A673 (cell line): ENCODE results near the gene ADGRG1. TPM values are rescaled to one million over a fixed set of nuclear protein-coding genes. Genes with fewer than 3 reads are reported as not detected.

Experiments used
- BruUV-seq: library from RNA; stranded (reverse); fragments of 400-500 nt; replicated peaks from 2 replicates; lab custom pipeline; 2021; lab: Mats Ljungman, UMichigan
- CTCF ChIA-PET: fragments of 300-600 bp; sonication (Branson Sonifier 250); formaldehyde crosslinking; loops from one replicate; lab custom pipeline; 2022; ENCODE audit warnings: antibody characterized with exemption; lab: Charles Lee
- POLR2A ChIA-PET: fragments of 300-600 bp; sonication (Branson Sonifier 250); formaldehyde crosslinking; loops from one replicate; lab custom pipeline; 2022; ENCODE audit warnings: antibody characterized with exemption; ENCODE audit not compliant: low non-redundant PET; lab: Charles Lee
- DNase-seq: peaks from one replicate; pipeline ENCODE4 v3.0.0-alpha.2; 2015; ENCODE audit warnings: low spot score
- H3K27ac ChIP-seq: fragments of 200-600 bp; sonication (generic); 2 replicates; pipeline ENCODE4 v1.5.1; 2016; ENCODE audit warnings: mixed run types, low read depth, mild to moderate bottlenecking, mixed read lengths, antibody characterized with exemption, low read length; ENCODE audit not compliant: poor library complexity, severe bottlenecking
- H3K27me3 ChIP-seq: fragments of 200-600 bp; sonication (generic); replicated peaks from 2 replicates; pipeline ENCODE4 v1.6.1; 2017; ENCODE audit warnings: mixed run types, low read depth, mild to moderate bottlenecking, mixed read lengths, antibody characterized with exemption, low read length; ENCODE audit not compliant: insufficient read depth, poor library complexity
- H3K36me3 ChIP-seq: fragments of 200-600 bp; sonication (generic); 2 replicates; pipeline ENCODE4 v1.6.1; 2016; ENCODE audit warnings: mixed run types, mild to moderate bottlenecking, mixed read lengths, antibody characterized with exemption, low read length; ENCODE audit not compliant: insufficient read depth, poor library complexity, severe bottlenecking
- H3K4me1 ChIP-seq: fragments of 200-600 bp; sonication (generic); 2 replicates; pipeline ENCODE4 v1.6.1; 2017; ENCODE audit warnings: mixed run types, mild to moderate bottlenecking, mixed read lengths, antibody characterized with exemption, low read length; ENCODE audit not compliant: insufficient read depth, poor library complexity, severe bottlenecking
- H3K4me3 ChIP-seq: fragments of 200-600 bp; sonication (generic); 2 replicates; pipeline ENCODE4 v1.5.1; 2016; ENCODE audit warnings: low read depth, mixed run types, mild to moderate bottlenecking, mixed read lengths, low read length; ENCODE audit not compliant: poor library complexity, severe bottlenecking
- H3K9me3 ChIP-seq: fragments of 200-600 bp; sonication (generic); 2 replicates; pipeline ENCODE4 v1.6.1; 2016; ENCODE audit warnings: mixed run types, low read depth, mild to moderate bottlenecking, mixed read lengths, antibody characterized with exemption, low read length; ENCODE audit not compliant: poor library complexity, severe bottlenecking
- CTCF ChIP-seq: fragments of 300-800, 200-600 bp; sonication (generic); conservative IDR thresholded peaks from 2 replicates; pipeline ENCODE4 v1.5.1; 2017; ENCODE audit warnings: low read depth, mild to moderate bottlenecking, antibody characterized with exemption, low read length, moderate library complexity, mixed read lengths
- EZH2 ChIP-seq: fragments of 200-600 bp; sonication (generic); IDR thresholded peaks from 2 replicates; pipeline ENCODE4 v1.6.1; 2017; ENCODE audit warnings: borderline replicate concordance, low read depth, mild to moderate bottlenecking, mixed read lengths, antibody characterized with exemption, low read length; ENCODE audit not compliant: poor library complexity, severe bottlenecking
- intact Hi-C: fragments of 100-400 bp; cut with micrococcal nuclease; formaldehyde crosslinking; loops from one replicate; pipeline ENCODE4 v1.10.0; 2022; ENCODE audit not compliant: unreplicated experiment
- total RNA-seq: library from RNA; stranded (reverse); gene quantifications from 2 replicates; pipeline ENCODE4 v1.2.3, GENCODE V29; 2021

Gene ADGRG1
- total RNA-seq, 1 experiment from 2014 or later, result 0.75 TPM

- no peak overlapping the region for H3K27ac ChIP-seq
- TF ChIP-seq EZH2, result no peak
- no peak for TF ChIP-seq CTCF
- intact Hi-C loops, result no loop called here
- H3K4me1 ChIP-seq, result no peaks in the 10 kb centered on the region
- H3K9me3 ChIP-seq, result no peaks in the 10 kb centered on the region
- no peak overlapping the region for H3K4me3 ChIP-seq
- CTCF ChIA-PET, result no interaction called here
- POLR2A ChIA-PET, result no interaction called here
- no peaks in the 10 kb centered on the region for H3K36me3 ChIP-seq
- no peak for DNase-seq
- H3K27me3 ChIP-seq, result no peaks in the 10 kb centered on the region
- no TSS peak for BruUV-seq
Observed at GRCh38 chr16:57617604-57618111, 10.8 kb upstream of the ADGRG1 start.

- ChIA-PET CTCF (no interaction called here), POLR2A (no interaction called here)
- H3K36me3 ChIP-seq, result no peaks in the 10 kb centered on the region
- no peak overlapping the region for H3K27ac ChIP-seq
- H3K27me3 ChIP-seq, result no peaks in the 10 kb centered on the region
- intact Hi-C loops, result no loop called here
- no peak for DNase-seq
- BruUV-seq, result no TSS peak
- H3K9me3 ChIP-seq, result no peaks in the 10 kb centered on the region
- no peaks in the 10 kb centered on the region for H3K4me1 ChIP-seq
- TF ChIP-seq CTCF (no peak), EZH2 (no peak)
- no peak overlapping the region for H3K4me3 ChIP-seq
Observed at GRCh38 chr16:57618296-57619132, 9.9 kb upstream of the ADGRG1 start.

- POLR2A ChIA-PET, result no interaction called here
- Histone ChIP-seq H3K36me3 (no peaks in the 10 kb centered on the region), H3K27ac (no peak overlapping the region), H3K4me3 (no peak overlapping the region), H3K27me3 (no peaks in the 10 kb centered on the region), H3K4me1 (no peaks in the 10 kb centered on the region), H3K9me3 (no peaks in the 10 kb centered on the region)
- no peak for DNase-seq
- BruUV-seq, result no TSS peak
- intact Hi-C loops, result no loop called here
- TF ChIP-seq CTCF (no peak), EZH2 (no peak)
- CTCF ChIA-PET, result no interaction called here
Observed at GRCh38 chr16:57619133-57619605, 9.3 kb upstream of the ADGRG1 start.
